Measurements from ENCODE around the gene UGT2B7.

UGT2B7 gene

DNA sequence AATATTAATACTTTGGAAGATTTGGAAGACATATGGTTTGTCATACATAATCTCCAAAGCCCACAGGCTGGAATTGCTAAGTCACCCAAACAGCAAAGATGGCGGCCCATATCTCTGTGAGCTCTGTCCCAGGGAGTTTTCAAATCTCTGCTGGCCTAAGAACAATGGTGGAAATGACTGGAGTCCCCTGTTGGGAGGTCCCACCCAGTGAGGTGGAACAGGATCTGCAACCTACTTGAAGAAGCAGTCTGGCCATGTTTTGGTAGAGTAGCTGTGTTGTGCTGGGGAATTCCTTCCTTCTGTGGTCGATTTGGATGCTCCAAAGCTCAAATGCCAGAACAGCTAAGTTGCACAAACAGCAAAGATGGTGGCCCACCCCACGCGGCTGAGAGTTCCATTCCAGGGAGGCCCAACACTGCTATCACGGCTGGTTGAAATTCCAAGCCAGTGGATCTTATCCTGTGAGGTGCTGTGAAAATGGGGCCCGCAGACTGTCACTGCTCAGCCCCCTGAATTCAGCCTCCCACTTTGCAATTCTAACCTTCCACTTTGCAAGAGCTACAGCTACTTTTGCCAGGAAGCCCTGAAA lies 3.2 kb upstream of the UGT2B7 start:
- Histone ChIP-seq H3K27ac (ENCODE audit: low read depth, low read length) (no peak overlapping the region), H3K36me3 (ENCODE audit: low read length) (no peaks in the 10 kb centered on the region), H2AFZ (ENCODE audit: low read depth, low read length, severe bottlenecking) (no peak overlapping the region), H3K79me2 (ENCODE audit: insufficient read depth, low read length) (no peaks in the 10 kb centered on the region), H3F3A (ENCODE audit: insufficient read depth) (no peaks in the 10 kb centered on the region), H3K4me2 (ENCODE audit: low read depth, low read length, poor library complexity, severe bottlenecking) (no peak overlapping the region), H3K27me3 (ENCODE audit: low read length) (no peaks in the 10 kb centered on the region), H4K20me1 (ENCODE audit: low read depth, low read length) (no peaks in the 10 kb centered on the region), H3K9me3 (ENCODE audit: insufficient read depth, low read length) (no peaks in the 10 kb centered on the region), H3K4me3 (ENCODE audit: insufficient read depth, low read length, poor library complexity, severe bottlenecking) (no peak overlapping the region), H3K9me2 (replicated peaks; ENCODE audit: insufficient read depth, low read length) (no peaks in the 10 kb centered on the region), H3K9ac (ENCODE audit: low read length) (no peak overlapping the region)
- TF ChIP-seq EZH2phosphoT487 (conservative IDR thresholded peaks at IDR 0.05; ENCODE audit: low read length): no peak
- TF ChIP-seq, protein P1, sequence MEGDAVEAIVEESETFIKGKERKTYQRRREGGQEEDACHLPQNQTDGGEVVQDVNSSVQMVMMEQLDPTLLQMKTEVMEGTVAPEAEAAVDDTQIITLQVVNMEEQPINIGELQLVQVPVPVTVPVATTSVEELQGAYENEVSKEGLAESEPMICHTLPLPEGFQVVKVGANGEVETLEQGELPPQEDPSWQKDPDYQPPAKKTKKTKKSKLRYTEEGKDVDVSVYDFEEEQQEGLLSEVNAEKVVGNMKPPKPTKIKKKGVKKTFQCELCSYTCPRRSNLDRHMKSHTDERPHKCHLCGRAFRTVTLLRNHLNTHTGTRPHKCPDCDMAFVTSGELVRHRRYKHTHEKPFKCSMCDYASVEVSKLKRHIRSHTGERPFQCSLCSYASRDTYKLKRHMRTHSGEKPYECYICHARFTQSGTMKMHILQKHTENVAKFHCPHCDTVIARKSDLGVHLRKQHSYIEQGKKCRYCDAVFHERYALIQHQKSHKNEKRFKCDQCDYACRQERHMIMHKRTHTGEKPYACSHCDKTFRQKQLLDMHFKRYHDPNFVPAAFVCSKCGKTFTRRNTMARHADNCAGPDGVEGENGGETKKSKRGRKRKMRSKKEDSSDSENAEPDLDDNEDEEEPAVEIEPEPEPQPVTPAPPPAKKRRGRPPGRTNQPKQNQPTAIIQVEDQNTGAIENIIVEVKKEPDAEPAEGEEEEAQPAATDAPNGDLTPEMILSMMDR (IDR thresholded peaks at IDR 0.05; ENCODE audit: insufficient read depth, low read length, poor library complexity, severe bottlenecking): no peak

DNA sequence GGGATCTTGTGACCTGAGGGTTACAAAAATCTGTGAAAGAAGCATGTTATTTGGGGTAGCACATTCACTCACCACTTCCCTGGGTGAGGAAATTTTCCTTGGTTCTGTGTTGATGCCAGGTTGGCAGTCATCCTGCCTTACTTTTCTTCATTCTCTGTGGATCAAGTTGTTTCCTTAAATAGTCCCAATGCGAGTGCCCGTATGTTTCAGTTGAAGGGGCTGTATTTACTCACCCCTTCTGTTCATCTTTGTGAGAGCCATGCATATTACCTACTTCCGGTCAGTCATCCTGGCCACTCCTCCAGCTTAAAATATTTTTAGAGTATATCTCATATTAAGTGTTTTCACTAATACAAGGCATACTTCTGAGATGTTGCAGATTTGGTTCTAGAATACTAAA lies 2.6 kb upstream of the UGT2B7 start:
- Histone ChIP-seq H2AFZ (ENCODE audit: low read depth, low read length, severe bottlenecking) (no peak overlapping the region), H3K9ac (ENCODE audit: low read length) (no peak overlapping the region), H3K79me2 (ENCODE audit: insufficient read depth, low read length) (no peaks in the 10 kb centered on the region), H3K4me2 (ENCODE audit: low read depth, low read length, poor library complexity, severe bottlenecking) (no peak overlapping the region), H3F3A (ENCODE audit: insufficient read depth) (no peaks in the 10 kb centered on the region), H3K27ac (ENCODE audit: low read depth, low read length) (no peak overlapping the region), H4K20me1 (ENCODE audit: low read depth, low read length) (no peaks in the 10 kb centered on the region), H3K9me2 (replicated peaks; ENCODE audit: insufficient read depth, low read length) (no peaks in the 10 kb centered on the region), H3K36me3 (ENCODE audit: low read length) (no peaks in the 10 kb centered on the region), H3K4me3 (ENCODE audit: insufficient read depth, low read length, poor library complexity, severe bottlenecking) (no peak overlapping the region), H3K9me3 (ENCODE audit: insufficient read depth, low read length) (no peaks in the 10 kb centered on the region), H3K27me3 (ENCODE audit: low read length) (no peaks in the 10 kb centered on the region)
- TF ChIP-seq, protein P1 (IDR thresholded peaks at IDR 0.05; ENCODE audit: insufficient read depth, low read length, poor library complexity, severe bottlenecking): no peak
- TF ChIP-seq EZH2phosphoT487 (conservative IDR thresholded peaks at IDR 0.05; ENCODE audit: low read length): no peak

DNA sequence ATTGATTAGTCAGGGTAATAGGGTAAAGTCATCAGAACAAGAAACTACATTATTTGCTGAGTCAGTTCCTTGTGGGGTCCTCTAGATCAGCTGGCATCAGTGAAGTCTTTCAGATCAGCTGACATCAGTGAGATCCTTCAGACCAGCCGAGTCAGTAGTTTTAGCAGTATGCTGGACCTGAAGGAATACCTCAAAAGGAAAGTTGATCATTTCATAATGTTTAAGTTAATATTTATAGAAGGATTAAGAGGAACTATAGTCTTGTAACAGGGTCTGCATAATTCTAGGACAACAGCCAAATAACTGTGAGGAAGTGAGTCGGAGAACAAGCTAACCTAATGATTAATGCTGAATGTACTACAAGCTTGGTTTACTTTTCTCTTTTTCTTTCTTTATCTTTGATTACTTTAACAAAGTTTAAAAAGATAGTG lies 958 bp upstream of the UGT2B7 start:
- Histone ChIP-seq H3K9me2 (replicated peaks; ENCODE audit: insufficient read depth, low read length) (no peaks in the 10 kb centered on the region), H3K4me3 (ENCODE audit: insufficient read depth, low read length, poor library complexity, severe bottlenecking) (no peak overlapping the region), H3K9ac (ENCODE audit: low read length) (no peak overlapping the region), H3K36me3 (ENCODE audit: low read length) (no peaks in the 10 kb centered on the region), H3F3A (ENCODE audit: insufficient read depth) (no peaks in the 10 kb centered on the region), H3K27ac (ENCODE audit: low read depth, low read length) (no peak overlapping the region), H3K9me3 (ENCODE audit: insufficient read depth, low read length) (no peaks in the 10 kb centered on the region), H4K20me1 (ENCODE audit: low read depth, low read length) (no peaks in the 10 kb centered on the region), H3K79me2 (ENCODE audit: insufficient read depth, low read length) (no peaks in the 10 kb centered on the region), H3K4me2 (ENCODE audit: low read depth, low read length, poor library complexity, severe bottlenecking) (no peak overlapping the region), H2AFZ (ENCODE audit: low read depth, low read length, severe bottlenecking) (no peak overlapping the region), H3K27me3 (ENCODE audit: low read length) (no peaks in the 10 kb centered on the region)
- TF ChIP-seq, protein P1 (IDR thresholded peaks at IDR 0.05; ENCODE audit: insufficient read depth, low read length, poor library complexity, severe bottlenecking): no peak
- TF ChIP-seq EZH2phosphoT487 (conservative IDR thresholded peaks at IDR 0.05; ENCODE audit: low read length): no peak

Data from SU-DHL-6 (cell line).